SK-N-SH (cell line): Measurements from ENCODE around the gene EEF1G. TPM values are rescaled to one million over a fixed set of nuclear protein-coding genes. Genes with fewer than 3 reads are reported as not detected.
A peak's percentile ranks its signal among the peaks of the same experiment; 100 is the strongest.
"Not testable (repeated sequence)": the region's sequence is repeated elsewhere in the genome, so short reads cannot be mapped to it uniquely, and the experiment has no call there.

ENCODE experiments used
- CTCF ChIA-PET: fragments of 300-600, 350-600 bp; formaldehyde crosslinking; extraction: SDS; loops from one replicate; lab custom pipeline; 2021; lab: Yijun Ruan, JAX
- POLR2A ChIA-PET: fragments of 350-600 bp; sonication (Branson Sonifier 250); formaldehyde crosslinking; extraction: SDS; loops from one replicate; lab custom pipeline; 2020; ENCODE audit warnings: antibody characterized with exemption, inconsistent platforms; lab: Yijun Ruan, JAX
- DNase-seq: peaks from one replicate; pipeline ENCODE4 v3.0.0; 2012
- H2AFZ ChIP-seq: fragments of 200-600 bp; sonication (generic); 2 replicates; pipeline ENCODE4 v1.8.1; 2016; ENCODE audit warnings: antibody characterized with exemption, mild to moderate bottlenecking, low read depth
- H3F3A ChIP-seq: fragments of 200-600 bp; sonication (generic); replicated peaks from 2 replicates; pipeline ENCODE3; 2016; ENCODE audit warnings: antibody characterized with exemption, mild to moderate bottlenecking; ENCODE audit not compliant: insufficient read depth
- H3K27ac ChIP-seq, 2 experiments: fragments of 200-500 bp in 1 of 2; fragments of 200-600 bp in 1 of 2; sonication (Bioruptor generic) in 1 of 2; sonication (generic), shearing (Covaris generic) in 1 of 2; 2 replicates each; pipeline versions ENCODE4 v1.5.1 to v1.6.1; 2014 to 2016; ENCODE audit warnings: low read depth in 2 of 2, inconsistent platforms in 1 of 2, low read length in 1 of 2, mild to moderate bottlenecking in 1 of 2, mixed read lengths in 1 of 2
- H3K27me3 ChIP-seq: fragments of 200-600 bp; sonication (generic), shearing (Covaris generic); 2 replicates; pipeline ENCODE4 v1.6.1; 2016; ENCODE audit warnings: mixed run types; ENCODE audit not compliant: insufficient read depth
- H3K36me3 ChIP-seq, 2 experiments: fragments of 200-500 bp in 1 of 2; fragments of 200-600 bp in 1 of 2; sonication (Bioruptor generic) in 1 of 2; sonication (generic) in 1 of 2; replicated peaks in 1 of 2; 2 replicates each; pipeline versions ENCODE3 to v1.5.1; 2014 to 2016; ENCODE audit warnings: low read length in 1 of 2, mild to moderate bottlenecking in 1 of 2; ENCODE audit not compliant: insufficient read depth in 2 of 2, control insufficient read depth in 1 of 2
- H3K4me1 ChIP-seq, 2 experiments: fragments of 200-500 bp in 1 of 2; fragments of 200-600 bp in 1 of 2; sonication (Bioruptor generic) in 1 of 2; sonication (generic), shearing (Covaris generic) in 1 of 2; 2 replicates each; pipeline versions ENCODE4 v1.5.1 to v1.6.1; 2014 to 2016; ENCODE audit warnings: low read depth in 1 of 2, low read length in 1 of 2, mixed run types in 1 of 2; ENCODE audit not compliant: insufficient read depth in 2 of 2, control insufficient read depth in 1 of 2
- H3K4me2 ChIP-seq: fragments of 200-600 bp; sonication (generic), shearing (Covaris generic); 2 replicates; pipeline ENCODE4 v1.6.1; 2017; ENCODE audit warnings: mixed run types
- H3K4me3 ChIP-seq, 2 experiments: fragments of 200-500 bp in 1 of 2; fragments of 200-600 bp in 1 of 2; sonication (Bioruptor generic) in 1 of 2; sonication (generic), shearing (Covaris generic) in 1 of 2; 2 replicates each; pipeline versions ENCODE4 v1.5.1 to v1.8.1; 2014 to 2016; ENCODE audit warnings: low read depth in 2 of 2, inconsistent platforms in 1 of 2, low read length in 1 of 2, mild to moderate bottlenecking in 1 of 2, mixed read lengths in 1 of 2, moderate library complexity in 1 of 2
- H3K79me2 ChIP-seq: fragments of 200-600 bp; sonication (generic); 2 replicates; pipeline ENCODE4 v1.8.1; 2017; ENCODE audit warnings: mild to moderate bottlenecking; ENCODE audit not compliant: insufficient read depth
- H3K9ac ChIP-seq: fragments of 200-600 bp; sonication (generic); 2 replicates; pipeline ENCODE4 v1.6.1; 2017; ENCODE audit warnings: mixed run types
- H3K9me2 ChIP-seq: fragments of 200-600 bp; sonication (generic); 2 replicates; pipeline ENCODE4 v1.6.1; 2017; ENCODE audit warnings: mixed run types
- H3K9me3 ChIP-seq: fragments of 200-600 bp; sonication (generic); 2 replicates; pipeline ENCODE4 v1.6.1; 2017; ENCODE audit warnings: mixed run types, mild to moderate bottlenecking, moderate library complexity
- H4K20me1 ChIP-seq: fragments of 200-600 bp; sonication (generic); 2 replicates; pipeline ENCODE4 v1.6.1; 2017; ENCODE audit warnings: mild to moderate bottlenecking, mixed run types; ENCODE audit not compliant: insufficient read depth
- ELF1 ChIP-seq: IDR thresholded peaks from 2 replicates; pipeline ENCODE4 v1.4.0; 2012
- GABPA ChIP-seq: IDR thresholded peaks from 2 replicates; pipeline ENCODE4 v1.4.0; 2012; ENCODE audit warnings: low read depth, mild to moderate bottlenecking
- MEF2A ChIP-seq: IDR thresholded peaks from 2 replicates; pipeline ENCODE4 v1.4.0; 2012; ENCODE audit warnings: low read depth, borderline replicate concordance
- MXI1 ChIP-seq: IDR thresholded peaks from 2 replicates; pipeline ENCODE4 v1.6.1; 2012; ENCODE audit warnings: mild to moderate bottlenecking, low read depth, low read length, improper control_type of control experiment
- NFIC ChIP-seq: IDR thresholded peaks from 2 replicates; pipeline ENCODE4 v1.4.0; 2012; ENCODE audit warnings: borderline replicate concordance
- NRF1 ChIP-seq: IDR thresholded peaks from 2 replicates; pipeline ENCODE4 v1.6.1; 2012; ENCODE audit warnings: low read depth, mild to moderate bottlenecking, low read length
- PBX3 ChIP-seq: IDR thresholded peaks from 2 replicates; pipeline ENCODE4; 2012
- REST ChIP-seq: IDR thresholded peaks from 2 replicates; pipeline ENCODE4 v1.6.1; 2012; ENCODE audit warnings: mild to moderate bottlenecking, low read depth, low read length, moderate library complexity
- TAF1 ChIP-seq: IDR thresholded peaks from 2 replicates; pipeline ENCODE4 v1.6.1; 2012; ENCODE audit warnings: low read depth, mild to moderate bottlenecking, low read length, moderate library complexity, borderline replicate concordance
- TCF12 ChIP-seq: IDR thresholded peaks from 2 replicates; pipeline ENCODE4 v1.4.0; 2012
- USF1 ChIP-seq: IDR thresholded peaks from 2 replicates; pipeline ENCODE4 v1.4.0; 2012; ENCODE audit warnings: low read depth, borderline replicate concordance
- YY1 ChIP-seq: IDR thresholded peaks from 2 replicates; pipeline ENCODE4 v1.4.0; 2012; ENCODE audit warnings: low read depth, mild to moderate bottlenecking
- ZBTB33 ChIP-seq: IDR thresholded peaks from 2 replicates; pipeline ENCODE4 v1.4.0; 2012; ENCODE audit warnings: low read depth, borderline replicate concordance
- WGBS: methylation state at CpG from one replicate; pipeline ENCODE4 v1.1.6; 2017; ENCODE audit warnings: low lambda C conversion rate; 5-methylcytosine and 5-hydroxymethylcytosine counted together
- polyA plus RNA-seq, 3 experiments: library from polyadenylated mRNA; depleted of rRNA; stranded (reverse); fragments of >200 nt; gene quantifications; 2 replicates each; pipeline ENCODE4 v1.2.3, GENCODE V29; 2012

EEF1G gene
- polyA plus RNA-seq, 1 of the 3 experiments (the other 2 are of a cell fraction) = 1,853 TPM

GRCh38 chr11:62571493-62571892 lies 2.2 kb downstream of the EEF1G start:
- Histone ChIP-seq H3K4me3 (peak overlapping the region in 1 of 2 experiments; percentile 2; a peak in 2 of 4 replicates), H3F3A (peaks cover 31% of the 10 kb centered on the region), H3K9ac (0 out of 2 replicates have a peak overlapping the region, but pooled peaks have one; percentile 88), H3K4me2 (peak overlapping the region; percentile 95; the same call in 1 of the 2 replicates), H3K79me2 (peaks cover 89% of the 10 kb centered on the region), H3K36me3 (peaks cover 53% of the 10 kb centered on the region in 2 experiments), H3K4me1 (peaks cover 19 to 28% of the 10 kb centered on the region in 2 experiments; a peak in 3 of 4 replicates), H3K27ac (peak overlapping the region in 1 of 2 experiments; percentile 2; a peak in 1 of 4 replicates), H4K20me1 (peaks cover 45% of the 10 kb centered on the region)
- H3K27me3 ChIP-seq, POLR2A ChIA-PET, H3K9me2 ChIP-seq, H2AFZ ChIP-seq, DNase-seq, H3K9me3 ChIP-seq: not testable (repeated sequence)
- CTCF ChIA-PET = interaction anchor here (2.4 to 3.2 kb wide), 2 partner anchors 147 to 176 kb away, joined by 14 to 16 read pairs; no protein-coding TSS in a partner anchor
- WGBS = 93% methylated on average over 5 of the region's 5 CpGs

- peaks cover 95% of the 10 kb centered on the region for H3K79me2 ChIP-seq
- H4K20me1 ChIP-seq = peaks cover 45% of the 10 kb centered on the region
- not testable (repeated sequence) for H2AFZ ChIP-seq, H3K4me3 ChIP-seq, H3K27me3 ChIP-seq, H3K27ac ChIP-seq, H3K9me3 ChIP-seq, H3K9ac ChIP-seq, H3K9me2 ChIP-seq, DNase-seq
- H3K4me2 ChIP-seq = peak overlapping the region; percentile 95; the same call in 1 of the 2 replicates
- peaks cover 53 to 58% of the 10 kb centered on the region in 2 experiments for H3K36me3 ChIP-seq
- 96% methylated on average over 5 of the region's 5 CpGs for WGBS
- peaks cover 34% of the 10 kb centered on the region for H3F3A ChIP-seq
- peaks cover 19 to 28% of the 10 kb centered on the region in 2 experiments; a peak in 3 of 4 replicates for H3K4me1 ChIP-seq
- ChIA-PET CTCF (interaction anchor here (0.6 to 2.4 kb wide), 3 partner anchors 10 to 176 kb away, joined by 3 to 16 read pairs (median 10); no protein-coding TSS in a partner anchor), POLR2A (interaction anchor here (1.6 kb wide), 1 partner anchor 21 kb away, joined by 5 read pairs; the partner anchor contains the start of gene TUT1)
Observed at GRCh38 chr11:62570903-62571302, 2.8 kb downstream of the EEF1G start.

GRCh38 chr11:62569611-62570010 lies 4.1 kb downstream of the EEF1G start:
- Histone ChIP-seq H3K36me3 (peaks cover 56 to 70% of the 10 kb centered on the region in 2 experiments), H3K27me3 (no peaks in the 10 kb centered on the region), H3K9me3 (no peaks in the 10 kb centered on the region), H3K79me2 (peaks cover 94% of the 10 kb centered on the region), H4K20me1 (peaks cover 58% of the 10 kb centered on the region), H3K4me1 (peaks cover 15 to 23% of the 10 kb centered on the region in 2 experiments; a peak in 3 of 4 replicates), H3K4me2 (no peak overlapping the region), H3K4me3 (no peak overlapping the region), H3K9me2 (no peaks in the 10 kb centered on the region), H3F3A (peaks cover 46% of the 10 kb centered on the region), H2AFZ (no peak overlapping the region), H3K9ac (no peak overlapping the region), H3K27ac (no peak overlapping the region)
- CTCF ChIA-PET = interaction anchor here (0.7 to 2.4 kb wide), 7 partner anchors 9 to 174 kb away, joined by 3 to 16 read pairs (median 4); no protein-coding TSS in a partner anchor
- 76% methylated on average over 1 of the region's 1 CpG for WGBS
- no peak for DNase-seq
- POLR2A ChIA-PET = interaction anchor here (0.6 to 1.6 kb wide), 2 partner anchors 16 to 22 kb away, joined by 3 to 5 read pairs; partner anchors contain the start of gene TUT1
- TF ChIP-seq YY1 (no peak), PBX3 (no peak), TCF12 (no peak), ZBTB33 (no peak), USF1 (no peak), GABPA (no peak), NRF1 (no peak), TAF1 (no peak), ELF1 (no peak), MEF2A (no peak), MXI1 (no peak), REST (no peak), NFIC (no peak)
